ENCODE results near the gene ALDH8A1.

The ALDH8A1 gene

GRCh38 chr6:134980846-134981245 lies 30.9 kb upstream of the ALDH8A1 start:
- DNase-seq (ENCODE audit: low spot score): no peak
- Histone ChIP-seq H3K27me3 (ENCODE audit: insufficient read depth, poor library complexity, severe bottlenecking) (no peaks in the 10 kb centered on the region), H3K9me3 (ENCODE audit: severe bottlenecking) (no peaks in the 10 kb centered on the region), H3K27ac (ENCODE audit: poor library complexity, severe bottlenecking) (no peak overlapping the region), H3K4me1 (ENCODE audit: insufficient read depth, poor library complexity, severe bottlenecking) (no peaks in the 10 kb centered on the region), H3K4me3 (ENCODE audit: severe bottlenecking) (no peak overlapping the region), H3K36me3 (ENCODE audit: low read depth) (peaks cover 79% of the 10 kb centered on the region)
- ATAC-seq (ENCODE audit: low read depth): no peak
- TF ChIP-seq CTCF (IDR thresholded peaks at IDR 0.05; ENCODE audit: poor library complexity, severe bottlenecking): no peak

- DNase-seq (ENCODE audit: low spot score) (no peak), ATAC-seq (ENCODE audit: low read depth) (no peak)
- Histone ChIP-seq H3K4me3 (ENCODE audit: severe bottlenecking) (no peak overlapping the region), H3K4me1 (ENCODE audit: insufficient read depth, poor library complexity, severe bottlenecking) (no peaks in the 10 kb centered on the region), H3K36me3 (ENCODE audit: low read depth) (peaks cover 72% of the 10 kb centered on the region), H3K9me3 (ENCODE audit: severe bottlenecking) (no peaks in the 10 kb centered on the region), H3K27ac (ENCODE audit: poor library complexity, severe bottlenecking) (no peak overlapping the region), H3K27me3 (ENCODE audit: insufficient read depth, poor library complexity, severe bottlenecking) (no peaks in the 10 kb centered on the region)
- TF ChIP-seq CTCF (IDR thresholded peaks at IDR 0.05; ENCODE audit: poor library complexity, severe bottlenecking): no peak
Measured at GRCh38 chr6:134979142-134979541, 29.2 kb upstream of the ALDH8A1 start.

GRCh38 chr6:134974370-134974769 lies 24.5 kb upstream of the ALDH8A1 start:
- TF ChIP-seq CTCF (IDR thresholded peaks at IDR 0.05; ENCODE audit: poor library complexity, severe bottlenecking): no peak

GRCh38 chr6:134967711-134968110 lies 17.8 kb upstream of the ALDH8A1 start:
- no peak overlapping the region for H3K4me3 ChIP-seq (ENCODE audit: severe bottlenecking)
- H3K27me3 ChIP-seq (ENCODE audit: insufficient read depth, poor library complexity, severe bottlenecking): no peaks in the 10 kb centered on the region
- TF ChIP-seq CTCF (IDR thresholded peaks at IDR 0.05; ENCODE audit: poor library complexity, severe bottlenecking): no peak
- no peak overlapping the region for H3K27ac ChIP-seq (ENCODE audit: poor library complexity, severe bottlenecking)
- no peaks in the 10 kb centered on the region for H3K4me1 ChIP-seq (ENCODE audit: insufficient read depth, poor library complexity, severe bottlenecking)
- H3K36me3 ChIP-seq (ENCODE audit: low read depth): peaks cover 40% of the 10 kb centered on the region
- ATAC-seq (ENCODE audit: low read depth) (no peak), DNase-seq (ENCODE audit: low spot score) (no peak)
- no peaks in the 10 kb centered on the region for H3K9me3 ChIP-seq (ENCODE audit: severe bottlenecking)

More at GRCh38 chr6:134974370-134974769, 24.5 kb upstream of the ALDH8A1 start:
- peaks cover 42% of the 10 kb centered on the region for H3K36me3 ChIP-seq (ENCODE audit: low read depth)
- no peaks in the 10 kb centered on the region for H3K9me3 ChIP-seq (ENCODE audit: severe bottlenecking)
- H3K27me3 ChIP-seq (ENCODE audit: insufficient read depth, poor library complexity, severe bottlenecking): no peaks in the 10 kb centered on the region
- DNase-seq (ENCODE audit: low spot score) (no peak), ATAC-seq (ENCODE audit: low read depth) (no peak)
- H3K4me1 ChIP-seq (ENCODE audit: insufficient read depth, poor library complexity, severe bottlenecking): no peaks in the 10 kb centered on the region
- H3K4me3 ChIP-seq (ENCODE audit: severe bottlenecking): no peak overlapping the region
- no peak overlapping the region for H3K27ac ChIP-seq (ENCODE audit: poor library complexity, severe bottlenecking)

GRCh38 chr6:134964451-134965203 lies 14.7 kb upstream of the ALDH8A1 start:
- ATAC-seq (ENCODE audit: low read depth): no peak
- H3K27ac ChIP-seq (ENCODE audit: poor library complexity, severe bottlenecking): no peak overlapping the region
- no peaks in the 10 kb centered on the region for H3K27me3 ChIP-seq (ENCODE audit: insufficient read depth, poor library complexity, severe bottlenecking)
- no peak for TF ChIP-seq CTCF (IDR thresholded peaks at IDR 0.05; ENCODE audit: poor library complexity, severe bottlenecking)
- DNase-seq (ENCODE audit: low spot score): no peak
- no peak overlapping the region for H3K4me3 ChIP-seq (ENCODE audit: severe bottlenecking)
- H3K9me3 ChIP-seq (ENCODE audit: severe bottlenecking): no peaks in the 10 kb centered on the region
- H3K36me3 ChIP-seq (ENCODE audit: low read depth): peaks cover 42% of the 10 kb centered on the region
- no peaks in the 10 kb centered on the region for H3K4me1 ChIP-seq (ENCODE audit: insufficient read depth, poor library complexity, severe bottlenecking)

Measured in RWPE2 (cell line).